Stimulated activated CD8-positive, alpha-beta memory T cell treated with anti-CD3 and anti-CD28 coated beads, Interleukin-12 subunit alpha, Interleukin-12 subunit beta, amount 100 ng/mL, for 4 hours (primary cell): ENCODE data around the gene TIPRL.
A peak's percentile ranks its signal among the peaks of the same experiment; 100 is the strongest.

ENCODE experiments used
- DNase-seq: peaks from one replicate; pipeline ENCODE4 v3.0.0-alpha.2; 2020; ENCODE audit warnings: low read depth

TIPRL gene

GRCh38 chr1:168216171-168216570 is 37.4 kb downstream of the TIPRL start:
- DNase-seq, result no peak

- no peak for DNase-seq
Observed at GRCh38 chr1:168217664-168218063, 38.9 kb downstream of the TIPRL start.

DNA sequence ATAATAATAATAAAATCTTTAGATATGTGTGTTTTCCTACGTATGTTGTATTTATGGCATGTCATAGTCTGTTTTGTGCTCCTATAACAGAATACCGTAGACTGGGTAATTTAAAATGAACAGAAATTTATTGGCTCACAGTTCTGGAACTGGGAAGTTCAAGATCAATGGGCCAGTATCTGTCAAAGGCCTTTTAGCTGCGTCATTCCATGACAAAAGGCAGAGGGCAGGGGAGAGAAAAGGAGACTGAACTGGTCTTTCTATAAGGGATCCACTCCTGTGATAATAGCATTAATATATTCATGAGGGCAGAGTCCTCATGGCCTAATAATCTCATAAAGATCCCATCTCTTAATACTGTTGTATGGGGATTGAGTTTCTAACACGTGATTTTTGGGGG is 39.9 kb downstream of the TIPRL start:
- no peak for DNase-seq

DNA sequence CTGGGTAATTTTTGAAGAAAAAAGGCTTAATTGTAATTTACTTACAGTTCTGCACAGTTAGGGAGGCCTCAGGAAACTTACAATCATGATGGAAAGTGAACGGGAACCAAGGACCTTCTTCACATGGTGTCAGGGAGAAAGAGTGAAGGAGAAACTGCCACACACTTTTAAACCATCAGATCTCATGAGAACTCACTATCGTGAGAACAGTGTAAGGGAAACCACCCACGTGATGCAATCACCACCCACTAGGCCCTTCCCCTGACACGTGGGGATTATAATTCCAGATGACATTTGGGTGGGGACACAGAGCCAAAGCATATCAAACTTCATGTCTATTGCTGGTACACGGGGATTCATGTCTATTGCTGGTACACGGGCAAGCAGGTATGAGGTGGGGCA is 41.7 kb downstream of the TIPRL start:
- no peak for DNase-seq

DNA sequence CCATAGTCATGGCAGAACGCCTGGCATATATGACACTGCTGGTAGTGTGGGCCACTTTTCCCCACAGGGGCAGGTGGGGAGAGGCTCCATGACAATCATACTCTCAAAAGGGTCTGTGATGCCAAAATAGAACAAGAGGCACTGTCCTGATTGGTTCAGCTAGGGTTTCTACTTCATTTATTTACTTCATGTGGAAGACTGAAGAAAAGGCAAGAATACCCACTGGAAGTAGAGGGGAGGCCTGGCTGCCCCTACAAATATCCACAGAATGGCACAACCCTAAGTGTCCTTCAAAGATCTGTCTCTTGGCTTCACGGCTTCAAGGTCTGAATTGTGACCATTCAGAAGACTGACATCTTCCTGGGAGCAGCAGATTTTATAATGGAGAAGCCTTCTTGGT is 42.5 kb downstream of the TIPRL start:
- DNase-seq, result no peak

- DNase-seq, result no peak
Observed at GRCh38 chr1:168223261-168223660, 44.5 kb downstream of the TIPRL start.

GRCh38 chr1:168223681-168224540 is 45.1 kb downstream of the TIPRL start:
- no peak for DNase-seq

GRCh38 chr1:168224991-168225390 is 46.2 kb downstream of the TIPRL start:
- no peak for DNase-seq

GRCh38 chr1:168225476-168226190 is 46.9 kb downstream of the TIPRL start, which contains the start of gene SFT2D2:
Gene SFT2D2 (plus strand): TSS chr1:168226004. CDS start chr1:168226080, 76 bp downstream.
- DNase-seq, result peak; percentile 76

DNA sequence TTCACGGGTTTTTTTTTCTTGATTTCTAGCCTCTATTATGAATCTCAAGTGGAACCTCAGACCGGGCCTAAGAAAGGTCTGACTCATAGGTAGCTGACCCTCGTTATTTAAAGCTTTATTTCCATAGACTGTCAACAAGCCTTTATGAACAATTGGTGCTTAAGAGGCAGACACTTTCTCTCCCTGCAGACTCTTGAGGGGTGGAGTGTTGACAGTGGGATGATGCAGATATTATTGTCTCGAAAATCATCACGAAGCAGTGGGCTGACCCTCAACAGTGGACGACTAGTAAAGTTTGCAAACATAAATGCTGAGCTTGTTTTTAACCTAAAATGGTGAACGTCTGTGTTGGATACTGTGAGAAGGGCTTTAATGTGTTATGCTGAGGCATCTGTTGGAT is 48.9 kb downstream of the TIPRL start:
- no peak for DNase-seq

- DNase-seq, result no peak
Observed at GRCh38 chr1:168229893-168230292, 51.1 kb downstream of the TIPRL start.

DNA sequence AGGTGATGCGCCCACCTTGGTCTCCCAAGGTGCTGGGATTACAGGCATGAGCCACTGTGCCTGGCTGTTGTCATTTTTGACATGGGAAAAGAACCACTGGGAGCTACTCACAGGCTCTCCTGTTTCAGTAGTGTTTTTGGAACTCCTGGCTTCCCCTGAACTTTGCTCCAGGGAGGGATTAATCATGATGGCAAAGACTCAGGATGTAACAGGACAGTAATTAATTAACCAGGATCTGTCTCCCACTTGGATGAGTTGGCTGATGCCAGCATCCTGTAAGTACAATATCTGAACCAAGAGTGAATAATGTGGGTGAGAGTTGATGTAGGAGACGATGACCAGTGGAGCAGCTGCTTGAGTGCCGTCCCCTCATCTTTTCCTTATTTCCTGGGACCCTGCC is 51.9 kb downstream of the TIPRL start:
- no peak for DNase-seq

DNA sequence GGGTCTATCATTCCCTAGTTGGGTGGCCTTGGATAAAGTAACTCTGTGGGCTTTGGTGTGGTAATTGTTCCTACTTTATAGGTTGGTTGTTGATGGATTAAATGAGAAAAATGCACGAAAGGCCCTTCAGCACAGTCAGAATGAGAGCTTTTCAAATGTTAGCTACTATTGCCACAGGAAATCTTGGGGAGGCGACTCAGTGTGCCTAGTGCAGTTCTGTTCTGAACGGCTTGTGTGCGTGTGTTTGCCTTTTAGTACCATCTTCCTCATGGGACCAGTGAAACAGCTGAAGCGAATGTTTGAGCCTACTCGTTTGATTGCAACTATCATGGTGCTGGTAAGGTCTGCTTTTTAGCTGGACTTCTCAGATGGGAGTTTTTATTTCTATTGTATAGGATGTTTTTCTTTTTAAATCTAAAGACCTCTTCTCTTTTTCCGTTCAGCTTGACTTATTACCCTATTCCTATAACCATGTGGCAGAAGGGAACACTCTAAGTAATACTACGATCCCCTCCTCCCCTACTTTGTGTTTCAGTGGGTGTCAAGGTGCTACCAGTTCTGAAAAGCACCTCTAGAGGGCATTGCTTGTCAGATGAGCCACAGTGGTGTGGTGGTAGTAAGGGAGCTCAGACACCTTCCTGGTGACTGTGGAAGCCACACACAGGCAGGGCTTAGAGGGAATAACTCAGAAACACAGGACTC is 56.2 kb downstream of the TIPRL start:
- DNase-seq, result no peak

DNA sequence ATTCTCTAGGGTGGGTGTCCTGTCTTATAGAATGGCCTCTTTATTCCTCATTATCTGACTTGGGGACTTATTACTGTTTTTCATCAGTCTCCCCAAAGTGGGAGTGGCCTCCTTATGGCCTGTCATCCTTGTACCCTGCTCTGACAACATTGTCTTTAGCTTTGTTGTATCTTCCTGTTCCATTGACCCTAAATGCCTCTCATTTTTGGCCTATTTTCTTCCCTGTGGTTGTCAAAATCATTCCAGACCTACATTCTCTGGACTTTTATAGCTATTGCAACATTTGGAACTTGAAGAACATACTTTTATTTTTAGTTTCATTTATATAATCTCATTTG is 56.8 kb downstream of the TIPRL start:
- DNase-seq, result no peak

DNA sequence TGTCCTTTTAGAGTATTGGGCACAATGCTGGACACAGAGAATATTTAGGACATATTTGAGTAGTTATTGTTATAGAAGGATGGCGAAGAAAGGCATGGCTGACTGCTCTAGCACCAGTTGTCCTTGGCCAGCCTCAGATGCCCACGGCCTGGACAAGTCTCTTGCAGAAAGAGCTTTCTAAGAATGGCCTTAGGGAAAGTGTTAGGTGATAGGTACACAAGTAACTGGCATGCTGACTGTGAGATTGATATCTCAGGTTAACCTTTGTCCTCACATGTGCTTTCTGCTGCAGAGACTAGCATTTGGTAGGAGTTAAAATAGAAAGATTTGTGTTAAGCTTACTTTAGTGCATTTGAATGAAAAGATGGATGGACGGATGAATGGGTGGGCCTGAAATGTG is 57.2 kb downstream of the TIPRL start:
- no peak for DNase-seq

DNA sequence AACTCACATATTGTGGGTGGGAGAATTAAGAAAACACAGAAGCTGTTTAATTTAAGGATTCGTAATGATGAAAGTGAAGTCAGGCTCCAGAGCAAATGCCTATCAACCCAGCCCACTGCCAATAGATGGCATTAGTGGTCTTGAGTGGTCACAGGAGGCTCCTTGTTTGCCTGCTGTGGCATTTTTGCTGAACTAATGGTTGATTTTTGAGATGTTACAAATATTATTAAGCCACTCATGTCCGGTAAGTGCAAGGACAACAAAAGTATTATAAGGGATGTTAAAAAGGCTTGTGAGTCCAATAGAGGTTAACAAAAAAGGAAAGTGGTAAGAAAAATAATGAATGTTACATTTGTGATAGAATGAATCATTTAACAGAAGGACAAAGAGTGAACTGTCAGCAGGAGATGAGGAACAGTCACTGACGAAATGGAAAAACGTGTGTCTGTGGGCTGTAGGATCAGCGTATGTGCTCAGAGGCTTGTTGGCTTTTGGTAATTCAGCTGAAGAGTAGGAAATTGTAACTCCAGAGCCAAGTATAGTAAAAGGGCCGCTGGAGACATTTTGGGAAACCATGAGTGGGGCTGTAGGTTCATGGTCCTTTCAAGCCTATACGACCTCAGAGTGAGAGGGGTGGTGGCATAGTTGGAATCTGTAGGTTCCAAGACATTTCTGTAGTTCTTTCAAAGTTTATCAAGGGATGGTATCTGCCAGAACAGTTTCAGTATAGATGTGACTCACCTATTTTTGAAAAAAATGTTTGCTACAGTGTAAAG is 58.3 kb downstream of the TIPRL start:
- no peak for DNase-seq

DNA sequence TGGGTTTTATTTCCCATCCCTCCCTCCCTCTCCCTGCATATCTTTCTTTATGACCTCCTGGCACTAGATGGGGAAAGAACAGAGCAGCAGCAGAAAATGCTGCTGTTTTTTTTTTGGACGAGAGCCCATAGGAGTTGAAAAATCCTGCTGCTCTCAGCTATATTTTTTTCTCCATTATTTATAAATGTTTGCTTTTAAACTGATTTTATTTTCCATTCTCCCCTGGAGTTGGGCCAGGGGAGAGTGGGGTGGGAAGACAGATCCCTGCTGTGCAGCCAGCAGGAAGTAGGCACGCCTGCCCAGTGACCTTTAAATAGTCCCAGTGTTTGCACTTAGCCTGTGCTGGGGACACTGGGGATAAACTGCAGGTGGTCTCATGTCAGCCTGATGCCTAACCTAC is 64.4 kb downstream of the TIPRL start:
- no peak for DNase-seq

- DNase-seq, result no peak
Observed at GRCh38 chr1:168243636-168244212, 65.0 kb downstream of the TIPRL start.

DNA sequence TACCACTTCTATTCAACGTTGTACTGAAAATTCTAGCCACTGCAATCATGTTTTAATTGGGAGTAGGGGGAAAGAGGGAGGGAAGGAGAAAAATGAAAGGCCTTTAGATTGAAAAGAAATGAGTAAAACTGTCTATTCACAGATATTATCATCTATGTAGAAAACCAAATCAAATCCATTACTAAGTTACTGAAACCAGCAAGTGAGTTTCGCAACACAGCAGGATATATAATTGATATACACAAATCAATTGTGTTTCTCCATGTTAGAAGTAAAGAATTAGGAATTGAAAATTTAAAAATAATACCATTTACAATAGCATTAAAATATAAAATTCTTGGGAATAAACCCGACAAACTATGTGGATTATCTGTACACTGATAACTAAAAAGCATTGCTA is 66.3 kb downstream of the TIPRL start:
- no peak for DNase-seq

- DNase-seq, result no peak
Observed at GRCh38 chr1:168246506-168246905, 67.7 kb downstream of the TIPRL start.
